DOHH2 (cell line): Measurements from ENCODE around the gene PCDHGA10.
A peak's percentile ranks its signal among the peaks of the same experiment; 100 is the strongest.

ENCODE experiments used
- H3F3A ChIP-seq: fragments of 200-600 bp; sonication (generic), shearing (Covaris generic); 2 replicates; pipeline ENCODE4 v1.6.0; 2016; ENCODE audit warnings: antibody characterized with exemption, mild to moderate bottlenecking; ENCODE audit not compliant: control insufficient read depth, insufficient read depth
- H3K27ac ChIP-seq: fragments of 200-600 bp; sonication (generic); 2 replicates; pipeline ENCODE4 v1.5.1; 2014; ENCODE audit warnings: low read depth, mild to moderate bottlenecking, low read length, moderate library complexity
- H3K27me3 ChIP-seq: fragments of 200-600 bp; sonication (generic); 2 replicates; pipeline ENCODE4 v1.6.1; 2014; ENCODE audit warnings: mild to moderate bottlenecking, low read length, mixed read lengths; ENCODE audit not compliant: control insufficient read depth
- H3K36me3 ChIP-seq: fragments of 200-600 bp; sonication (generic); 2 replicates; pipeline ENCODE4 v1.6.1; 2014; ENCODE audit warnings: mild to moderate bottlenecking, low read length, moderate library complexity, mixed read lengths; ENCODE audit not compliant: control insufficient read depth
- H3K4me1 ChIP-seq: fragments of 200-600 bp; sonication (generic); 2 replicates; pipeline ENCODE4 v1.6.1; 2014; ENCODE audit warnings: mild to moderate bottlenecking, low read length, mixed read lengths; ENCODE audit not compliant: control insufficient read depth
- H3K4me2 ChIP-seq: fragments of 200-600 bp; sonication (generic); 2 replicates; pipeline ENCODE4 v1.6.0; 2014; ENCODE audit warnings: mild to moderate bottlenecking, low read length, moderate library complexity
- H3K4me3 ChIP-seq: fragments of 200-600 bp; sonication (generic); 2 replicates; pipeline ENCODE4 v1.5.1; 2014; ENCODE audit warnings: mild to moderate bottlenecking, low read length, mixed read lengths
- H3K79me2 ChIP-seq: fragments of 200-600 bp; sonication (generic); 2 replicates; pipeline ENCODE4 v1.6.1; 2014; ENCODE audit warnings: mild to moderate bottlenecking, low read length, mixed read lengths; ENCODE audit not compliant: control insufficient read depth
- H3K9me2 ChIP-seq: fragments of 200-600 bp; sonication (generic); replicated peaks from 2 replicates; pipeline ENCODE4 v1.6.1; 2014; ENCODE audit warnings: mild to moderate bottlenecking, low read length, mixed read lengths; ENCODE audit not compliant: control insufficient read depth
- H3K9me3 ChIP-seq: fragments of 200-600 bp; sonication (generic); 2 replicates; pipeline ENCODE4 v1.6.1; 2014; ENCODE audit warnings: antibody characterized with exemption, low read length, mixed read lengths; ENCODE audit not compliant: control insufficient read depth, insufficient read depth
- H4K20me1 ChIP-seq: fragments of 200-600 bp; sonication (generic); 2 replicates; pipeline ENCODE4 v1.6.0; 2014; ENCODE audit warnings: low read depth, mild to moderate bottlenecking, antibody characterized with exemption, low read length, moderate library complexity; ENCODE audit not compliant: control insufficient read depth, insufficient read depth
- EZH2phosphoT487 ChIP-seq: fragments of 200-600 bp; sonication (generic); IDR thresholded peaks from 2 replicates; pipeline ENCODE4 v1.6.1; 2017; ENCODE audit warnings: borderline replicate concordance, mild to moderate bottlenecking, antibody characterized with exemption, low read length, moderate library complexity, mixed read lengths
- TF ChIP-seq, protein P1 (sequence below): fragments of 200-600 bp; sonication (generic); IDR thresholded peaks from one replicate; pipeline ENCODE4 v1.5.1; 2014; ENCODE audit warnings: antibody characterized with exemption, mild to moderate bottlenecking, low read depth, low read length; ENCODE audit not compliant: poor library complexity, severe bottlenecking

The PCDHGA10 gene

DNA sequence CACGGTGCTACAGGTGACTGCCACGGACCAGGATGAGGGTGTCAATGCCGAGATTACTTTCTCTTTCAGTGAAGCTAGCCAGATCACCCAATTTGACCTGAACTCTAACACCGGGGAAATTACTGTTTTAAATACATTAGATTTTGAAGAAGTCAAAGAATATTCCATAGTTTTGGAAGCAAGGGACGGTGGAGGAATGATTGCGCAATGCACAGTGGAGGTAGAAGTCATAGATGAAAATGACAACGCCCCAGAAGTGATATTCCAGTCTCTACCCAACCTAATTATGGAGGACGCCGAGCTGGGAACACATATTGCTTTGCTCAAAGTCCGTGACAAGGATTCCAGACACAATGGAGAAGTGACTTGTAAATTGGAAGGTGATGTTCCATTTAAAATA is 24.1 kb upstream of the PCDHGA10 start:
- H3K27me3 ChIP-seq = no peaks in the 10 kb centered on the region
- H3K4me3 ChIP-seq = 0 out of 2 replicates have a peak overlapping the region, but pooled peaks have one; percentile 2
- peaks cover 42% of the 10 kb centered on the region for H3K36me3 ChIP-seq
- no peak overlapping the region for H3K27ac ChIP-seq
- no peak overlapping the region for H3K4me2 ChIP-seq
- peaks cover 32% of the 10 kb centered on the region for H3K9me3 ChIP-seq
- no peaks in the 10 kb centered on the region for H3K9me2 ChIP-seq
- peaks cover 7% of the 10 kb centered on the region for H3K79me2 ChIP-seq
- no peaks in the 10 kb centered on the region for H4K20me1 ChIP-seq
- H3K4me1 ChIP-seq = no peaks in the 10 kb centered on the region
- peaks cover 2% of the 10 kb centered on the region; the same call in 1 of the 2 replicates for H3F3A ChIP-seq
- TF ChIP-seq, protein P1, sequence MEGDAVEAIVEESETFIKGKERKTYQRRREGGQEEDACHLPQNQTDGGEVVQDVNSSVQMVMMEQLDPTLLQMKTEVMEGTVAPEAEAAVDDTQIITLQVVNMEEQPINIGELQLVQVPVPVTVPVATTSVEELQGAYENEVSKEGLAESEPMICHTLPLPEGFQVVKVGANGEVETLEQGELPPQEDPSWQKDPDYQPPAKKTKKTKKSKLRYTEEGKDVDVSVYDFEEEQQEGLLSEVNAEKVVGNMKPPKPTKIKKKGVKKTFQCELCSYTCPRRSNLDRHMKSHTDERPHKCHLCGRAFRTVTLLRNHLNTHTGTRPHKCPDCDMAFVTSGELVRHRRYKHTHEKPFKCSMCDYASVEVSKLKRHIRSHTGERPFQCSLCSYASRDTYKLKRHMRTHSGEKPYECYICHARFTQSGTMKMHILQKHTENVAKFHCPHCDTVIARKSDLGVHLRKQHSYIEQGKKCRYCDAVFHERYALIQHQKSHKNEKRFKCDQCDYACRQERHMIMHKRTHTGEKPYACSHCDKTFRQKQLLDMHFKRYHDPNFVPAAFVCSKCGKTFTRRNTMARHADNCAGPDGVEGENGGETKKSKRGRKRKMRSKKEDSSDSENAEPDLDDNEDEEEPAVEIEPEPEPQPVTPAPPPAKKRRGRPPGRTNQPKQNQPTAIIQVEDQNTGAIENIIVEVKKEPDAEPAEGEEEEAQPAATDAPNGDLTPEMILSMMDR = no peak
- no peak for TF ChIP-seq EZH2phosphoT487

DNA sequence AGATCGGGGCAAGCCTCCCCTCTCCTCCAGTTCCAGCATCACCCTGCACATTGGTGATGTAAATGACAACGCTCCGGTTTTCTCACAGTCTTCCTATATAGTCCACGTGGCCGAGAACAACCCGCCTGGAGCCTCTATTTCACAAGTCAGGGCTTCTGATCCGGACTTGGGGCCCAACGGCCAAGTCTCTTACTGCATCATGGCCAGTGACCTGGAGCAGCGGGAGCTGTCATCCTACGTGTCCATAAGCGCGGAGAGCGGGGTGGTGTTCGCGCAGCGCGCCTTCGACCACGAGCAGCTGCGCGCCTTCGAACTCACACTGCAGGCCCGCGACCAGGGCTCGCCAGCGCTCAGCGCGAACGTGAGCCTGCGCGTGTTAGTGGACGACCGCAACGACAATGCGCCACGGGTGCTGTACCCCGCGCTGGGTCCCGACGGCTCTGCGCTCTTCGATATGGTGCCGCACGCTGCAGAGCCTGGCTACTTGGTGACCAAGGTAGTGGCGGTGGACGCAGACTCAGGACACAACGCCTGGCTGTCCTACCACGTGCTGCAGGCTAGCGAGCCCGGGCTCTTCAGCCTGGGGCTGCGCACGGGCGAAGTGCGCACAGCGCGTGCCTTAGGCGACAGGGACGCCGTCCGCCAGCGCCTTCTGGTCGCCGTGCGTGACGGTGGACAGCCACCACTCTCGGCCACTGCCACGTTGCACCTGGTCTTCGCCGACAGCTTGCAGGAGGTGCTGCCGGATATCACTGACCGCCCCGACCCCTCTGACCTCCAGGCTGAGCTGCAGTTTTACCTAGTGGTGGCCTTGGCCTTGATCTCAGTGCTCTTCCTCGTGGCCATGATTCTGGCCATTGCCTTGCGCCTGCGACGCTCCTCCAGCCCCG is 23.4 kb upstream of the PCDHGA10 start:
- Histone ChIP-seq H3K27me3 (no peaks in the 10 kb centered on the region), H3K4me1 (no peaks in the 10 kb centered on the region), H3K27ac (no peak overlapping the region), H3K4me2 (no peak overlapping the region), H4K20me1 (no peaks in the 10 kb centered on the region), H3K9me3 (peaks cover 32% of the 10 kb centered on the region), H3K9me2 (no peaks in the 10 kb centered on the region), H3K79me2 (peaks cover 7% of the 10 kb centered on the region), H3F3A (peaks cover 2% of the 10 kb centered on the region; the same call in 1 of the 2 replicates), H3K4me3 (no peak overlapping the region), H3K36me3 (peaks cover 43% of the 10 kb centered on the region)
- TF ChIP-seq, protein P1 = no peak
- TF ChIP-seq EZH2phosphoT487 = no peak

DNA sequence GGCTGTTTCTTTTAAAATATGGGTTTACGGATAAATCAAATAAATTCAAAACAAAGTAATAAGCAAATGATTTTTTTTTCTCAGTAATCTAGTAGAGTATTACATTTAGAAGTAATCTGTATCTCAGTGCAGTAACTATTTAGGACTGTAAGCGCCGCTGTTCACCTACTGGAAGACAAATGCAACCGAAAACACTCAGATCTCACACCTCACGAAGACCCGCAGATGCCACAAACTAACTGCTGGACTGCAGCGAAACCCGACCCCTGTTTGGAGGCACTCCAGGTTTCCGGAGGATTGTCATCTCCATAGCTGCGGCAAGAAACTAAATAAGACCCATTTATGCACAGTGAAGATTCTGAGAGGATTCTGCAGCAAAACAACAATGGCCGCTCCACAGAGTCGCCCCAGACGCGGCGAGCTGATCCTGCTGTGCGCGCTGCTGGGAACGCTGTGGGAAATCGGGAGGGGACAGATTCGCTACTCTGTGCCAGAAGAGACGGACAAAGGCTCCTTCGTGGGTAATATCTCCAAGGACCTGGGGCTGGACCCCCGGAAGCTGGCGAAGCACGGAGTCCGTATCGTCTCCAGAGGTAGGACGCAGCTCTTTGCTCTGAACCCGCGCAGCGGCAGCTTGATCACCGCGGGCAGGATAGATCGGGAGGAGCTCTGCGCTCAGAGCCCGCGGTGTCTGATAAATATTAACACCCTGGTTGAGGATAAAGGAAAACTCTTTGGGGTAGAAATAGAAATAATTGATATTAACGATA is 20.2 kb upstream of the PCDHGA10 start, which contains the start of gene PCDHGA8:
Gene PCDHGA8 (plus strand): TSS at position 205 of the 770 bp plus-strand sequence. CDS start 181 bp downstream, at position 386.
- no peak within 1 kb of the TSS for H3K4me2 ChIP-seq
- no peak for TF ChIP-seq EZH2phosphoT487
- TF ChIP-seq, protein P1 = no peak
- H3F3A ChIP-seq = peaks cover 2% of the 10 kb centered on the region; the same call in 1 of the 2 replicates
- H3K4me3 ChIP-seq = no peak within 1 kb of the TSS
- H4K20me1 ChIP-seq = no peaks in the 10 kb centered on the region
- H3K9me2 ChIP-seq = no peaks in the 10 kb centered on the region
- no peaks in the 10 kb centered on the region for H3K27me3 ChIP-seq
- peaks cover 7% of the 10 kb centered on the region for H3K79me2 ChIP-seq
- H3K27ac ChIP-seq = no peak within 1 kb of the TSS
- H3K9me3 ChIP-seq = peaks cover 38% of the 10 kb centered on the region
- H3K36me3 ChIP-seq = peaks cover 41% of the 10 kb centered on the region
- no peaks in the 10 kb centered on the region for H3K4me1 ChIP-seq
